HG03342 (cell line): ENCODE results near the gene SPTBN1.

Experiments
- ATAC-seq: cut with Tn5 transposase; IDR thresholded peaks from one replicate; pipeline ENCODE4 v1.9.1; 2021; ENCODE audit warnings: mild to moderate bottlenecking, moderate library complexity; ENCODE audit not compliant: unreplicated experiment

SPTBN1 gene

DNA sequence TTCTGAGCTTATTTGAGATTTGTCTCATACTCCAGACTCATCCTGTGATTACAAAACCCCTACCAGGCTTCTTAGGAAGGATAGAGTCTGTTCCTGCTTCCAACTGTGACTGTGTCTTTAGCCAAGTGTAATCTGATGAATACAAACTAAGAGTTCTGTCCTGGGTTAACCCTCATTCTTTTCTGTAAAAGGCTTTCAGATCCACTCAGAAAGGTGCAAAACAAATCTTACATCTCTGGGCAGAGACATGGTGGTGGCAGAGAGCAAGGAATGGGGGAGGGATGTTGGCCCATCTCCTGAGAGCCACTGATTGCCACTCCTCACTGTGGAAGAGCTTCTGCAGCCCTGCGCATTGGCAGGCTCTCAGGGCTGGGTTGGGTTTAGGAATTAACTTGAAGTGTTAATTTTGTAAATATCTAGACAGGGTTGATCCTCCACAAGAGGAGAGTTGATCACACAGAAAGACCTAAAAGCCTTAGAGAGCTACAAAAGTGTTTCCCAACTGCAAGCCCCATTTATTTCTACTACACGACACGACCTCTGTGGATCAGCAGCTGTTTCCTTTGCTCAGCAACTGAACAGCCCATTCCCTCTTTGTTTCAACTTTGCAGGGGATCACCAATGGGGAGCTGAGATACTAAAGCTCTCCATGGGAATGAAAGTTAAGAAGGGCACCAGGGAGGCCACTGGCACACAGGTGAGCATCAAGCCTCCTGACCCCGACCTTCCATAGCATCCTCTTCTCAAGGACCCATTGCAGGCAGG, 23.7 kb upstream of the SPTBN1 start:
- ATAC-seq = no peak

DNA sequence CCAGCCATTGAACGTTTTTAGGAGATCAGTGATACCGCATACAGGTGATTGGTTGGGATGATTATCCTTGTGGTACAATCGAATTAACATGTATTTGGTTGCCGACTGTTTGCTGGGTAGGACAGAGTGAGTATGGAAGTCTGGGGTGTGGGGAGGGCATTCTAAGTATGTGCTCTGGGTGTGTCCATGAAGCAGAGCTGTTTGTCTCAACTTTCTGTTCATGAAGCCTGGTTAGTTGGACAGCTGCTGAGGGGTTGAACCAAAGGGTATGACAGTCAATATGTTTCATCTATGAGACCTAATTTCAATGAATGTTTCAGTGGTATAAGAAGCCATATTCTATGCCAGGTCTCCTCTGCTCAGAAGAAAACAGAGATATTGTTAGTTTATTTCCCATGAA, 21.9 kb upstream of the SPTBN1 start:
- ATAC-seq = no peak

DNA sequence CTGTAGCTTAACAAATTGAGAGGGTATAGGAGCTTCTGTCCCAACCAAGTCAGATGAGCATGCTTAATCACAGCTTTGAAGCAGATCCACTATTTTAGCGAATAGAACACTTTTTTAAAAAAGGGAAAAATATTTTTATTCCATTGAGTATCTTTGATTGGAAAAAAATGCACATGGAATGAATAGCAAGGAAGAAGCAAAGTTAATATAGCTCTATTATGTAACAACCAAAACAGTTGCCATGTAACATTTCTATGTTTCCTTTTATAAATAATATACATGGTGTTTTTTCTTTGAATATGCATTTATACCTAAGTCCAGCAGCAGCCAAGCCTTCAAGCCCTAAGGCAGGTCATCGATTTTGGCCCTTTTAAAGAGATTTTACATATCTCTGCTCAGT, 21.4 kb upstream of the SPTBN1 start:
- ATAC-seq = no peak

DNA sequence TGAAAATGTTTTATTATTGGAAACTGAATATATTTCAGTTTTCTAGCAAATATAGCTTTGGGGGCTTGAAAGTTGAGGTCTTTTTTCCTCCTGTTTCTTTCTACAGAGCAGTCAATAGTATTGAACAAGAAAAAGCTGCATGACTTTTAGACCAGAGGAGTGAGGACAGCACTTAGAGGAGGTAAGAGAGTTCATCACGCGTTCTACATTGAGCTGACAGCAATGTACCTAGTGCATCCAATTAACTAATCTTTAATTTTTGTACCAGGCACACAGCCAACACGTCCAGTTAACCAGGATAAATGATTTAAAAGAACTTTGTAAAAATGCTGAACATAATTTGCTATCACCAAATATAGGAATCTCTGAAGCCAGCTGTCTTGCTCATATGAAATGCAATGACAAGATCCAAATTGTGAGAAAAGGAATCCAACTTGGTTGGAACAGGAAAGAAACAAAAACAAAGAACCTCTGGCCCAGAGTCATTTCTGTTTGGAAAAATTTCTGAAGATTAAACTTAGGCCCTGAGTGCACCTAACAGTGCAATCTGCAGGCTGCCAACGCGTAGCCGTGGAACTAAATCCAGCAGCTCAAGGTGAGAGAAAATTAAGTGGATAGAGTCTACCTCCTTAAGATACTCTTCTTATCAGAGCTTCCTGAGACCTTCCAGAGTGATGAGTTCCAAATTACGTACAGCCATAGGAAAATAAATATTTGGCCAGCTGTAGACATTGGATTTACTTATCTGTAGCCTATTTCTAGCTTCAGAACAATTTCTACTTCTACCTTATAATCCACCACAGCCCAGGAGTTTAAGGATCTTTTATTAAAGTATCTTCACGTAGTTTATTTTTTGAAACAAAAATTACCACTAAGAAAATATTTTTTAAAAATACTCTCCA, 20.6 kb upstream of the SPTBN1 start:
- ATAC-seq = no peak

DNA sequence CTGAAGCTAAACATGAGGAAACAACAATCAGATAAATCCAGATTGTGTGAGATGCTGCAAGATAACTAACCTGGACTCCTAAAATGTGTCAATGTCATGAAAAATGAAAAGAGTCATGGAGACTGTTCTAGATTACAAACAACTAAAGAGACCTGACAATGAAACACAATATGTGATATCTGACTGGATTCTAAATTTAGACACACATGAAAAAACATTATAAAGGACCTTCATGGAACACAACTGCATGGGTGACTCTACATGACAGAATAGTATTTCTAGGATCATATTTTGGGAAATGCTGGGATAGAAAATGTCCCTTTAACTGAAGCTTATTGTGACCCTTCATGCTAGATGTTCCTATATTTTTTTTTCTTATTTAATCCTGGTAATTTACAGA, 18.5 kb upstream of the SPTBN1 start:
- no peak for ATAC-seq

GRCh38 chr2:54438271-54438670, 17.9 kb upstream of the SPTBN1 start:
- no peak for ATAC-seq

GRCh38 chr2:54439582-54439981, 16.5 kb upstream of the SPTBN1 start:
- ATAC-seq = no peak

DNA sequence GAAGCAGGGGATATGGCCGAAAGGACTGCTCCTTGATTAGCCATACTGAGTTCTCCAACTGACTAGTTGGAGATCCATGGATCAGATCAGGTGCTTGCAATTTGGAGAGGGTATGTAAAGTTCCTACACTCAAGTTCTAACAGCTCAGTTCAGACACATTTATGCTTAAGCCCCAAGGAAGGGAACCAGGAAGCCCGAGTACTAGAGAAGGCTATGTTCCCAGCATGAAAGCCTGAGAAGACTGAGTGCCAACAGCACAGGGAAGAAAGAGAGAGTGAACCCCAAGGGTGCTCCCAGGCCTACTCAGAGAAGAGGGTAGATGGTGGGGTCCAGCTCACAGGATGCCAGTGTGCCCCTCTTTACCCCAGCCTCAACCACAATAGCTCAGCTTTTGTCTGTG, 16.1 kb upstream of the SPTBN1 start:
- ATAC-seq = no peak

DNA sequence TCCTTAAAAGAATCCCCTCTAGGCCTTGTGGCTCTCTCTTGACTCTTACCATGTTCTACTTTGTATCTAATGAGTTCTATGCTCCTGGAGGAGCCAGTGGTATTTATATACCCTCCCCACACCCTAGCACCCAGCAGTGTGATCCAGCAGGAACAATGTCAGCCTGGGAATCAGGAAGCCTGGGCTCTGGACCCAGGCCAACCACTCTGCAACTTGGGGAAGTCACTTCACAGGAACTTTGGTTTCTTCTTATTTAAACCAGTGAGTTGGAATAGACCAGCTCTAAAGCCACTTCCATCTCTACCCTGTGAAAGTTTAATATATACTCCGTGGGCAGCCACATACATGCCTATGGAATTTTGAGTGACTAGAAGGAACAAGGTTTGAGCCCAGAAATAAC, 11.6 kb upstream of the SPTBN1 start:
- ATAC-seq = no peak

- ATAC-seq = no peak
Measured at GRCh38 chr2:54446122-54446521, 10.0 kb upstream of the SPTBN1 start.

GRCh38 chr2:54446625-54447024, 9.5 kb upstream of the SPTBN1 start:
- no peak for ATAC-seq

GRCh38 chr2:54454548-54455130, 1.5 kb upstream of the SPTBN1 start:
- ATAC-seq = no peak

GRCh38 chr2:54455131-54455562, 980 bp upstream of the SPTBN1 start:
- ATAC-seq = no peak

DNA sequence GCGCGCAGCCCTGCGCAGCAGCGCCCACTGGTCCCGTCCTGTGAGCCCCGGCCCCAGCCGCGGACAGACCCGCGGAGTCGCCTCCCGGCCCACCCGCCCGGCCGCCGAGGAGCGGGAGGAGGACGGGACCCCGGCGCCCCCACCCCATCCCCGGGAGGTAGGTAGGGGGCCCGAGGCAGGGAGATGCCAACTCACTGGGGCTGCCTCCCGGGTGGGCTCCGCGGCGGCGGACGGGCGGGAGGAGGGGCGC, 160 bp downstream of the SPTBN1 start:
- no peak for ATAC-seq

DNA sequence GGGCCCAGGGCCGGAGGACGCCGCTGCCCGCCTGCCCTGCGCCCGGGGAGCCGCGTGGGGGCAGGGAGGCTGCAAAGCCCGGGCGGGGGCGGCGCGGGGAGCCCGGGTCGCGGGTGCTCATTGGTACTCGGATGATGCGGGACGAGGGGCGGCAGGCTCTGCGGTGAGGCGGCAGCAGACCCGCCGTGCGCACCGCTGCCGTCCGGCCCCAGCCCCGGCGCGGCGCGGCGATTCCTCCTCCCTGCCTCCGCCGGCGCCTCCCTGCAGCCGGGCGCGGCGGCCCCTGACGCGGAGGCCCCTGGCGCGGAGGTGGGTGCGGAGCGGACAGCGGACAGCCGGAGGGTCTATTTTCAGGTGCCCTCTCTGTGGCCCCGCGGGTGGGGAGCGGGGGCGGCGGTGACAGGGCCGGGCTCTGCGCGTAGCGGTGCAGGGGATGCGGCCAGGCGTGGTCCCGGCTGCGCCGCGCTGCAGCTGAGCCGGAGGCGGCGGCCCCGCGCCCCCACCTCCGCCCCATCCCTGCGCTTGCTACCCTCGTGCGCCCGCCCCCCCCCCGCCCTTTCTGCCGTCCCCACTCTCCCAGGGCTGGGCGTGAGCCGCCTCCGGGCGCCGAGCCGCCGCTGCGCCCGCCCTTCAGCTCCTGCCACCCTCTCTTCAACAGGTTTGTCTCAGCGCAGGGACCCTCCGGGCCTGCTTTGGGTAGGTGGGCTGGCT, 640 bp downstream of the SPTBN1 start:
- ATAC-seq = no peak

GRCh38 chr2:54457323-54458023, 1.3 kb downstream of the SPTBN1 start:
- ATAC-seq = no peak

DNA sequence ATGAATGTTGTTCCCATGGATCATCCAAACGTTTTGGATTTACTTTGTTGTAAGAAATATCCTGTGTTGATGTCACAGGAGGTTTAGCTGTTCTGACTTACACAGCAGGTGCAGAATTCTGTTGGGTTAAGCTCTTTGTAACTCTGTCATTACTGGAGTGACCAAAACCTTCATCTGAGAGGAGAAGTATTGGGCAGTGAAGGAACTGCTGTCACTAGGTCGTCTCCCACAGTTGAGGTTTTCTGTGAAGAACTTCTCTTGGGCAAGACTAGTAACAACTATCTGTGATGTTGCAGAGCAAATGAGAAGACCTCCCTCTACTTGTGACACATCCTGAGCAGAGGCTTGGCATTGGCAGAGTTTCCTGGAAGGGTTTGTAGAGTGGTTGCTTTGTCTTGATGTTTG, 2.9 kb downstream of the SPTBN1 start:
- no peak for ATAC-seq

GRCh38 chr2:54461261-54461660, 5.1 kb downstream of the SPTBN1 start:
- ATAC-seq = no peak

DNA sequence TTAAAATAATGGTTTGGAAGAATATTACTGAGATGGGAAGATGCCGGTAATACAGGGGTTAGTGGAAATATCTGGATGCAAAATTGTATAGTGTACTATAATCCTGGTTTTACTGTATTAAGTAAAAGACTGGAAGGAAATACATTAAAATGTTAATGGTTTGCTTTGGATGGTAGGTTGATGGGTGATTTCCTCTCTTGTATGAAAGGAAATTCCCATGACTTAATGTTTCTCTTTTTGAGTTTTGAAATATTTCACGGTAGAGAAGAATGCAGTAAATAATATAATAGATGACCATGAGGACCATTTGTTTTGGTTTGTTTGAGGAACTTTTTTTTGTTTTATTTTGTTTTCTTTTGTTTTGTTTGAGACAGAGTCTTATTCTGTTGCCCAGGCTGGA, 8.2 kb downstream of the SPTBN1 start:
- ATAC-seq = no peak

GRCh38 chr2:54465143-54465542, 9.0 kb downstream of the SPTBN1 start:
- no peak for ATAC-seq

GRCh38 chr2:54466870-54467269, 10.7 kb downstream of the SPTBN1 start:
- no peak for ATAC-seq
